HG03521 (cell line): ENCODE results near the gene SLC22A1.
A peak's percentile ranks its signal among the peaks of the same experiment; 100 is the strongest.
"Not testable (repeated sequence)": the region's sequence is repeated elsewhere in the genome, so short reads cannot be mapped to it uniquely, and the experiment has no call there.

Experiments
- ATAC-seq: cut with Tn5 transposase; IDR thresholded peaks from one replicate; pipeline ENCODE4 v1.9.1; 2021; ENCODE audit warnings: mild to moderate bottlenecking, moderate library complexity; ENCODE audit not compliant: unreplicated experiment

SLC22A1 gene

DNA sequence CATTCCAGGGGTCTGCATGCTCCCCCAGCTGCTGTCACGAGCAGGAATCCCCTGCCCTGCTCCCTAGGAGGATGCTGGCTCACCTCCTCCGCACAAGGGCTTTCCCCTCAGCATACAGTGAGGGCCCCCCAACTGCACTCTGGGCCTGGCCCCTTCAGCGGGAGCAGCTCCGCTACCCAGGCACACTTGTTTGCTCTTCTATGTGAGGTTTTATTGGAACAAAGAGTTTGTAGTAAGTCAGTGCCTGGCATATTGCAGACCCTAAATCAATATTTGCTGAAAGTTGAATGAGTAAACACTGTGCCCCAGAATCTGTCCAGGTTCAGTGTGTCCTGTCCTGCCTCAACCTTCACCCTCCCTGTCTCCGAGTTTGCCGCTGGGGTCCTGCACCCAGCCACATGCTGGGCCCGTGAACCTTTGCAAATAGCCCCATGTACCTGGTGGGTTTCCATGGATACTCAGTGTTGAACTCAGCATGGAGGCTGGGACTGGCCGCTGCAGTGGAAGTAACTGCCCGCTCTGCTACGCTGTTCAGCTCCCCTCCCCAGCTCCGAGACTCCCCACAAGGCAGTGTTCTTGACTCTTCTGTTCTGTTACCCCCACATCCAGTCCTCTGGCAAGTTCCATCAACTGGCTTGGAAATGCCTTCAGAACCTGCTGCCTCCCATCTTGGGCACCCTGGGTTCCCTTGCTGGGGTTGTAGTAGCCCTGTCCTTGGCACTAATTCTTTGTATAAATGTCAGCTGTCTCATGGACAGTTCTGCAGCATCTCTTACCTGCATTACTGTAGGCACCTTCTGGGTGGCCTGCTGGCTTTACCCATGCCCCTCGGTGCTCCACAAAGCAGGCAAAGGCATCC lies 15.7 kb downstream of the SLC22A1 start:
- no peak for ATAC-seq

DNA sequence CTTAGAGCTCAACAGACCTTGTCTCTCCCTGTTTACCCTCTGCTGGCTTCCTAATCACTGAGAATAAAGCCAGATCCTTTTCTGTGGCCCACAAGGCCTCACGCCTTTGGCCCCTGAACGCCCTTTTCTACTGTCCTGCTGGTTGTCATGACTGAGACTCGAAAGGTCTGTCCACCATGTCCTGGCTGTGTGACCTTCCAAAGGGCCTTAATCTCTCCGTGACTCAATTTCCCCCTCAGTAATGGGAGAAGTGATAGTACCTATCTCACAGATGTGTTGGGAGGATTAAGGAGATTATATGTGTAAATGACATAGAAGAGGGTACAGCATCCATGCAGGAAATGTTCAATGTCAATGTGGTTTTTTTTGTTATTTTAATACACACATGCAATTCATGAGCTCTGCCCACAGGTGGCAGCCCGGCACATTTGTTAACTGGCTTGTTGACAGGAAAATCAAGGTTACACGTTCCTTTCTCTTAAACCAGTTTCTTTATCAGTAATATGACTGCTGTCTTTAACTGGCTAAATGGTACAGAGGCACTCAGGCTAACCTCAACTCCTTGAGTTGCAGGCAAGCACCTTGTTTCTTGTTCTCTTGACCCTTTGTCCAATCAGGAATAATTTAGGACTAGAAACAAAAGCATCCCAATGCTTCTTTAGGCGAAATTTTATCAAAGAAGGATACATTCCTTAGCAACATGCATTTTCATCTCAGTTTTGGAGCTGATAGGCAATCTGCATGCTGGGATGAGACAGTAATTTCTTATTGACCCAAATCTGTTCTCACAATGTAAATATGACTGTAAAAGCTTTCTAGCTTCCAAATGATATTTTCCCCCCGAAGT lies 16.6 kb downstream of the SLC22A1 start:
- ATAC-seq = peak; percentile 65

DNA sequence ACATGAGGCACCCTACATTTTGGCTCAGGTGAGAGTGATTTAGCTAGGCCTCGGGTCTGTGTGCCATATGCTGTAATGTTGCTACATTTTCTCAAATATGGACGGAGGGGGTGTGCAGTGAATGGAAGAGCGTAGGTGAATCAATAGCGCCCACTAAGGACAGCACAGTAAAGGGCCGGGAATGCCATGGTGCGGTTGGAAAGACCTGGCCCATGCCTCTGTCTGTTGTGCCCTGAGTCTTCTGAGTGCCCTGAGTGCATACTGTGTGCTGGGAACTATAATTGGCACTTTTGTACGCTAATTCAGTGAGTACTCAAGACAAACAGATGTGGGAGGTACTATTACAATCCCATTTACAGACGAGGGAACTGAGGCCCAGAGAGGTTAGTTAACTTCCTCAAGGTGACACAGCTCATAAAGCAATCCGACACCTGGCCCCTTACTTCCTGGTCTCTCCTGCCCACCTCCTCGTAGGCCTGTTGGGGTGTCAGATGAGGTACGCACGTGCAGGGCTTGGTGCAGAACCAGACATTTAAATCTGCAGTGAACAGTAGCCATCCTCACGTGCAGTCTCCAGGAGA lies 17.3 kb downstream of the SLC22A1 start:
- ATAC-seq = no peak

DNA sequence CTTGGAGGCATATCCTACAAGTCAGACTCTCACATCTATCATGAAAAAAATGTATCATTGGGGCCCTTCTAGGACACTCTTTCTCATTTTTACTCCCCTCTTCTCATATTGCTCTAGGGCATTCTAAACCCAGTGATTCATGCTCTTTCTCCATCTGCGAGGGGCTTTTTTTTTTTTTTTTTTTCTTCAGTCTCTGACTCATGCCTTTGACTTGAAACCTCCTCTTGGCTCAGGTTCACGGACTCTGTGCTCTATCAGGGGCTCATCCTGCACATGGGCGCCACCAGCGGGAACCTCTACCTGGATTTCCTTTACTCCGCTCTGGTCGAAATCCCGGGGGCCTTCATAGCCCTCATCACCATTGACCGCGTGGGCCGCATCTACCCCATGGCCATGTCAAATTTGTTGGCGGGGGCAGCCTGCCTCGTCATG lies 17.8 kb downstream of the SLC22A1 start:
- ATAC-seq = no peak

DNA sequence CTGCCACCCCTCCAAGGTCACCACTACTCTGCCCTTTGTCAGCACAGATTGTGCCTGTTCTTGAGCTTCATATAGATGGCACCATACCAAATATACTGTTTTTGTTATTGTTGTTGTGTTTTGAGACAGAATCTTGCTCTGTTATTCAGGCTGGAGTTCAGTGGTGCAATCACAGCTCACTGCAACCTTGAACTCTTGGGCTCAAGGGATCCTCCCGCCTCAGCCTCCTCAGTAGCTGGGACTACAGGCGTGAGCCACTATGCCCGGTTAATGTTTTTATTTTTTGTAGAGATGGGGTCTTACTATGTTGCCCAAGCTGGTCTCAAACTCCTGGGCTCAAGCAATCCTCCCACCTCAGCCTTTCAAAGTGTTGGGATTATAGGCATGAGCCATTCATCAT lies 18.9 kb downstream of the SLC22A1 start:
- ATAC-seq = not testable (repeated sequence)

DNA sequence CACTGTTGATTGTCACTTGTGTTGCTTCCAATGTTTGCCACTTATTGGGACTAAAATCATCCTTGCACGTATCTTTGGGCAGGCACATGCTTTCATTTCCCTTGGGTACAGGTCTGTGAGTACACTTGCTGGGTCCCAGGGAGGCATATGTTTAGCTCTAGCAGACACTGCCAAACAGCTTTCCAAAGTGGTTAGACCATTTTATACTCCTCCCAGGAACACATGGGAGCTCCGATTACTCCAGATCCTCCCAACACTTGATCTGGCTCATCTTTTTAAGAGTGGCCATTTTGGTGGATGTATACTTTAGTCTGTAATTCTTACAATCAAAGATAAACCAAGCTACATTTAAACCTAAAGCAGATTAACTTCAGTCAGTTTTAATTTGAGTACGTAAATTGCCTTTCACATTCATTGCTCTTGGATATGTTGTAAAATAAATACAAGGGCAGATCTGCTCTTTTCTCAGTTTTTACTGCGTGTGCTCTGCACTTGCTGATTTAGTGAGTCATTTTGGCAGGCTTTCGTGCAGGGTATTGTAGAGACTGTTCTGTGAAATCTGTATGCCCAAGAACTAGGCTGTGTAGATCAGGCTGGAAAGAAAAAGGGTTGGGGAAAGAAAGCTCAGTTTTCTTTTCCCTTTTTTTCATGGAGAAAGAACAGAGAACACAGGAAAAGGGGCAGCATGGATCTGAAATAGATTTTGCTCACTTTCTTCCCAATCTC lies 19.5 kb downstream of the SLC22A1 start:
- ATAC-seq = no peak

DNA sequence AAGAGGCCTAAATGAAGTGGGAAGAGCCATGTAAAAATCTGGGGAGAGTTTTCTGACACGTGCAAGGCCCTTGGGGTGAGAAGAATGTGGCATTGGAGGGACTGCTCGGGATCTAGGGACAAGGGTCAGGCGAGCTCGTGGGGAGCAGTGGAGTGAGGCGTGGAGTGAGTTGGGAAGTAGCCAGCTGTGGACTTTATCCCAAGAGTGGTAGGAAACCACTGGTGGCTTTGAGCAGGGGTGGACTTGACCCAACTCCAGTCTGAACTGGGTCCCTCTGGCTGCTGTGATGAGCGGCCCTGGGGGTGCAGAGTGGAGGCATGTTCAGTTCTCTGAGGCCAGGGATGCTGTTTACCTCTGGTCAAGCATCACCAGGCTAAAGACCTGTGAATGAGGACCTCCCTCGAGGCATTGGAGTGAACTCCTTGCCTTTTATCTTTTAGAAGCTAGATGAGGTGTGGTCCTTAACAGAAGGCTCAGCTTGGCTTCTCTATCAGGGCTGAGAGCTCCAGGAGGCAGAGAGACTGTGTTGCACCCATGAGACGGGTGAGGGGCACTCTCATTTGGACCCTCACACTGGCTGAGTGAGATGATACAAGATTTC lies 20.6 kb downstream of the SLC22A1 start:
- ATAC-seq = no peak

DNA sequence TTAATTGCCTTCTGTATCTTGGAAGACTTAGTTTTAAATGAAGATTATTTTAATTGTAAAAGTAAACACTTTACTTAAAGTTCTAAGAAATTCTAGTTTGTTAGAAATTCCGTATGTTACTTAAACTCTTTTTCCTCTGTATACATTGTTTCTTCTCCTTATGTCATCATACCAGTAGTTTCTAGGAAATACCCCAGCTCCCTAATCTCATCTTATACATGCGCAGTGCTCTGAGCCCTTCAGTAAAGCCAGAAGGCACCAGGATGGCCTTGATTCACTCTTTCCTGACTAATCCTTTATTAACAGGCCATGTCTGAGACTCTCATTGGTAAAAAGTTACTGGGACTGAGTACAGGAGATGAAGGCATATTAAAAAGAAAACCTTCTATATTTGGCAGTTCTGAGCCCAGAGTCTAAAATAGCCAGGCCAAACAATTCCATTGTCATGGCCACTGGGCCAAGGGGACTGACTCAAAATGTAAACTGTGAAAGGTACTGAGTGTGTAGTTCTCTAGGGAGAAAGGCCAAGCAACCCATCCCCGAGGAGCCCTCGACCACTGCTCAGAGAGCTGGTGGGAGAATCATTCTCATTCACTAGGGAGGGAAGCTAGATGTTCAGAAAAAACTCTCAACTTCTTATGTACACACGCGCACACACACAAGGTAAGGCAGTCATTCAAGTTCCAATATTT lies 25.0 kb downstream of the SLC22A1 start:
- ATAC-seq = no peak

DNA sequence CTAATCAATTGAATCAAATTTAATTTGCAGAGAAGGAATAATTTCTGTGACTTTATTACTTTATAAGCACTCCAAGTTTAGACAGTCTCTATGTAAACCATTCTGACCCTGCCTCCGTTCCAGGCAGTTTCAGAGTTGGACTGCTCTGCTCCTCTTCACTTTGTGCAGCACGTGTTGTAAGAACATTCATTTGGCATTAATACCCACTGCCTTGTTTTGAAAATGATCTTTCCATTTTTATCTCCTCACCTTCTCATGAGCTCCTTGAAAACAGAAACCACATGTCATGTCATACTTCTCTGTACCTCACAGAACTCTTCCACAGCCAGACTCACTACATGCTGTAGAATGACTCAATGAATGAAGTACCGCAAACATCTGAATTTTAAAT lies 25.5 kb downstream of the SLC22A1 start:
- ATAC-seq = no peak

DNA sequence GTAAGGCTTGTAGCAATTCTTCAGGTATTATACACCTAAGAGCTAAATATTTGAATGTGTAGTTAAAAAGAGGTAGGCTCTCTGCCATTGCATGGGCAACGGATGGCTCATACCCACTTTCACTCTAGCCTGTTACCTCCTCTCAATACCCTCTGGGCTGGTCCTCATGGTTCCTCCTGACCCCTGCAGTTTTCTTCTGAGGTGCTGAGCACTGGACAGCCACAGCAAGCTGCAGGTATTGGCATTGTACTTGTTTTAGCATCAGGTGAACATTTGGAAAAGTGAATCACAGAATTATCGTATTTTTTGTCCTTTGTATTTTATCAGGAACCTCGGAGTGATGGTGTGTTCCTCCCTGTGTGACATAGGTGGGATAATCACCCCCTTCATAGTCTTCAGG lies 32.9 kb downstream of the SLC22A1 start:
- no peak for ATAC-seq

DNA sequence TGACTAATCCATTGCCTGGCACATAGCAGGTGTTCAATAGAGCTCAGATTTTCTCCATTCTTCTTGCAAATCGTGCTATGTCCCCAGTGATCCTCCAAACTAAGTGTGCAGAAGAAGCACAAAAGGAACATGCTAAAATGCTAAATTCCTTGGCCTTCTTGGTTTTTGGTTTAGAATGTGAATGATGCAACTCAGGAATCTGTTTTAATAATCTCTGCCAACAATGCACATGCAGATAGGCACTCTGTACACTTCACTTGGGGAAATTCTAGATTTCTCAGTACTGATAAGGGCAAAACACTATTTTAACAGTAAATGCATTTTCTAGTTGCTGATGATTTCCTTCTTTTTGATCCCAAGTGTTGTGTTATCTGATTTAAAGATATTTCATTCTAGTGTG lies 35.2 kb downstream of the SLC22A1 start:
- ATAC-seq = no peak

DNA sequence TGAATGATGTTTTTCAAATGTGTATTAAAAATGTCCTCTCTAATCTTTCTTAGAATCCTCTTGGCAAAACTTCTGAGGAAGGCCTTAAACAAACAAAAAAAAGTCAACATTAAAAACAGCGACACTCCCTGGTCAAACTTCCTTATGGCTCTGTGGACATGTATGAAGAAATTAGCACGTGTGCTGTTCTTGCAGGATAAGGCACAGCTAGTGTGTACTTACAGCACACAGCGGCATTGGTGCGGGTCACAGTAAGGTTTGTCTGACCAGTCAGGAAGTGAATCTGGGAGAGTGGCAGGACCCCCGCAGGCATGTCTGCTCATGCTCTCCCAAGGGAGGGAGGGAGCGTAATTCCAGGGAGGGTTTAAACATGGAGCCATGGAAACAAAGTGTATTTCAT lies 38.8 kb downstream of the SLC22A1 start:
- ATAC-seq = no peak

DNA sequence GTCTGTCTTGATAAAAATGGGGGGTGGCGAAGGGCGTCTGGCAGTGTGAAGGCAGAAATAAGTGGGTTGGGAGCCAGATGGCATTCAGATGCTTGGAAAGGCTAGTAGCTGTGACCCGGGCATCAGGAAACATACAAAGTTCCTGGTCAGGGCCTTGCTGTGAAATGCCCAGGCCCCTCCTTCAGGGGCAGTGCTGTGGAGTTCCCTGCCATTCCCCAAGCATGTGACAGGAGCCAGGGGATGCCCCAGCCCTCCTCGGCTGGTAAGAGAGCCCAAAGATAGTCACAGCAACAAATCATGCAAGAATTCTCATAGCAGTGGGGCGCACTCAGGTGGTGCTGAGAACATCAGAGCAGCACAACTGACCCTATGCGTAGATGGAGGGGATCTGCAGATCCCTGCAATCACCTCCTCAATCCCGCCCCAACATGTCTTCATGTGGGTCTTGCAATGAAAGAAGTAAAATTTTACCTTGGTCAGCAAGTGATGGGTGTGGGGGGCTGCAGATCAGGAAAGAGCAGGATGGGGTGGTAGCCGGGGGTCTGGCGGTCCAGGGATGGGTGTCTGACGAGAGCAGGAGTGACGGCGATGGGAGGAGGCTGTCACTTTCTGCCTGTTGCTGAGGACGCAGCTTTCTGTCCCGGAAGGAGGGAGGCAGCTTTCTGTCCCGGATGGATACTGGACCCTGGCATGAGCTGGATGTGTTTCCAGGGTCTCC lies 39.5 kb downstream of the SLC22A1 start:
- ATAC-seq = no peak

DNA sequence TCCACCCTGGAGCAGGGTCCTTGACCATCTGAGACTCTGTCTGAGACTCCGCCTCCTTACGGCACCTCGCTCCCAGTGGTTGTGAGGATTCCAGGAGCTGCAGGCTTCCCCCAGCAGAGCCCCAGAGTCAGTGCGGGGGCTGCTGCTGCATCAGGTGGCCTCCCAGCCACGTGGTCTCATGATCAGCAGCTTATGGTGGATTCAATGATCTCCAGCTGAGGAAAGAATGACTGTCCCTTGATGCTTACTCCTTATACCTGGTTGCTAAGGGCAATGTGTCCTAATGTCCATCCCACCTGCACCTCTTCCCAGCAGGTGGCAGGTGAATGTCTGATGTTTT lies 40.0 kb downstream of the SLC22A1 start:
- ATAC-seq = no peak

DNA sequence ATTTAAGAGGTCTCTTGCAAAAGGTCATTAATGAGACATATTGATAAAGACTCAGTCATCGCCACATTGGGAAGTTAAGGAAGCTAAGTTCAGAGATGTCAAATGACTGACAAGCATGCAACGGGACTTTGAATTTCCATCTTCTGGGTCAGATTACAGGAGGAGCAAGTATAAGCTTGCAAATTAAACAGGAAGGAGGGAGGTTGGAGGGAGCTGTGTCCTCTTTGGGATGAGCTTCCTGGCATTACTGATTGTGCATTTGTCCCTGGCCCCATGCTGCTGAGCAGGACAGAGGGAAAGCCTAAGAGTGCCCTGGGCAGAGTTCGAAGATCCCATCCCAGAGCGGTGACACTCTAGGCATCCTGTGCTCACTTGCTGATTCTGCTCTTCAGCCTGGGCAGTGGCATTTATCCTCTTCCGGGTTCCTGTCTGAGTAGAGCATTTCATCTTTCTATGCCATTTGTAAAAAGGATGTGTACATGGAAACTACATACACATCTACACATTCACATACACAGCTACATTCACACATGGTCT lies 40.5 kb downstream of the SLC22A1 start:
- ATAC-seq = no peak

DNA sequence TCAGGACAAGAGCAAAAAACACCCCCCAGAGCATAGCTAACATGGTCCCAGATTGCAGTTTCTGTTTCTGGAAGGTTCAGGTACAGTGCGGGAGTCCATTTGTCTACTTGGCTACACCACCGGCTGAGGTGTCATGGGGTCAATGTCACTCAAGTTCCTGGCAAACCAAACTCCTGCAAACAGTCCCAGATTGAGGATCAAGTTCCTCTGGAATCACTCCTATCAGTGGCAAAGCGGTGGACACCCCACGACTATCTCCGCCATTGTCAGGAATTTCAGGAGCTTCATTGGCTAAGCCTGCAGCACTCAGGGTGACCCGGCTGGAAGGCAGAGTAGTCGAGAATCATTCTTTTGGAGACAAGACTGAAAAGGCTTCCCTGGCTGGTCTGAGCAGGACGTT lies 41.8 kb downstream of the SLC22A1 start:
- ATAC-seq = no peak

DNA sequence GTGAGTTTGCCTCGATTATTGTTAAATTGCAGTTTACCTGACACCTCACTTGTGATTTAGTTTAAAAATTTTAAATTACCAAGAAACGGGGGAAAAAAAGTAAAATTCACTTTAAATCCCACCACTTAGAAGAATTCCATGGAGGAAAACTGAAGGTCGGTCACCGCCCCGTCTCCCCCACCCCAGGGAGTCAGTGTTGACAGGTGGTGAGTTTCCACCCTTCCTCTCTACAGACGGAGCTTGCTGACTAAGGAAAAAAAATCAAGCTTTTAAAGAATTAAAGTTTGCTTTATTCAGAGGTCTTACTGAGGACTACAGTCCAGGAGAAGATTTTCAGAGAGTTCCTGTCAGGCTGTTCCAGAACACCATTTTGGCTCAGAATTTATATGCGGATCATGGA lies 42.3 kb downstream of the SLC22A1 start:
- ATAC-seq = no peak

DNA sequence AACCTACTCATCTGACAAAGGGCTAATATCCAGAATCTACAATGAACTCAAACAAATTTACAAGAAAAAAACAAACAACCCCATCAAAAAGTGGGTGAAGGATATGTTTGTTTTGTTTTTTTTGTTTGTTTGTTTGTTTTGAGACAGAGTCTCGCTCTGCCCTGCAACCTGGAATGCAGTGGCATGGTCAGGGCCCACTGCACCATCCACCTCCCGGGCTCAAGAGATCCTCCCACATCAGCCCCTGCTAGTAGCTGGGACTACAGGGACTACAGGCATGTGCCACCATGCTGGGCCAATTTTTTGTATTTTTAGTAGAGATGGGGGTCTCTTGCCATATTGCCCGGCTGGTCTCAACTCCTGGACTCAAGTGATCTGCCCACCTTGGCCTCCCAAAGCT lies 44.3 kb downstream of the SLC22A1 start:
- not testable (repeated sequence) for ATAC-seq
